Measurements from ENCODE around the gene SNCB.

DNA sequence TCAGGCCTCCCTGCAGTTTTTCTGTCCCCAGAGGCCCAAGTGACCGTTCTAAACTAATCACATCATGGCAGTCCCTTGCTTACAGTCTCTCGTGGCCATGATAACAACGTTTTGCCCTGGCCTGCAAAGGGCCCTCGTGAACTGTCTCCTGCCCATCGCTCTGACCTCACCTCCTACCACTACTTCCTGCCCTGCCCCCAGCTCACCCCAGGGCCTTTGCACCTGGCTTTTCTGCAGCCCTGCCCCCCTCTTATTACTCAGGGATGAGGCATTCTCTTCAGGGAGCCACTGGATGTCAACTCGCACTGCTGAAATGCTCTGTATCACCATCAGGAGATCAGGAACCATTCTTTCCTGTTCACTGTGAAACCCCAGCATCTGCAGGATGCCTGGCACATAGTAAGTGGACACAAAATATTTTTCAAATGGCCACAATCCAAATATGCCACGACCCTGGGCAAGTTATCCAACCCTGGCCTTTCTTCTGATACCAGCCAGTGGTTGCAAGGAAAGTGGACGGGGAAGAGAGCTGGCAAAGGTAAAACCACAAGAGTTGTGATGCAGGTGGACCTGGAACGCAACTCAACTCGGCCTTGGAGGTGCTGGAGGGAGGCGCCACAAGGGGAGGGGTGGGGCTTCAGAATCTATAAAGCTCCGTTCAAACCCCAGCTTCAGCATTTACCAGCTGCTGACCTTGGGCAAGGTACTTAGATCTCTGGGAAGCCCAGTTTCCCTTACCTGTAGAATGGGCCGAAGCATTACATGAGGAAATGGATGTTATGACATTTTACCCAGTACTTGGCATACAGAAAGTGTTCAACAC lies 1.7 kb downstream of the SNCB start:
- TF ChIP-seq EZH2 (IDR thresholded peaks at IDR 0.05; ENCODE audit: insufficient read depth, poor library complexity, severe bottlenecking), result no peak
- TF ChIP-seq EZH2phosphoT487 (IDR thresholded peaks at IDR 0.05; ENCODE audit: insufficient read depth, low read depth), result no peak

Measured in GM23248 (cell line).